ENCODE measurements around the gene PTCD2.

PTCD2 gene

DNA sequence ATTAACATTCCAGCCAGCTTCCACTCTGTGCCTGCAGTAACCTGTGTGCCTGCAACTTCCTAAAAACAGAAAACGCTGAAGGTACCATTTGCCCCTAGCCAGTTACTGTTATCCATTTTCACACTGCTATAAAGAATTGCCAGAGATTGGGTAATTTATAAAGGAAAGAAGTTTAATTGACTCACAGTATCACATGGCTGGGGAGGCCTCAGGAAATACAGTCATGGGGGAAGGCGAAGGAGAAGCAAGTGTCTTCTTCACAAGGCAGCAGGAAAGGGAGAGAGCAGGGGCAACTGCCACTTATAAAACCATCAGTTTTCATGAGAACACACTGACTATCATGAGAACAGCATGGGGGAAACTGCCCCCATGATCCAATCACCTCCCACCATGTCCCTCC is 31.2 kb downstream of the PTCD2 start:
- no peak for DNase-seq

DNA sequence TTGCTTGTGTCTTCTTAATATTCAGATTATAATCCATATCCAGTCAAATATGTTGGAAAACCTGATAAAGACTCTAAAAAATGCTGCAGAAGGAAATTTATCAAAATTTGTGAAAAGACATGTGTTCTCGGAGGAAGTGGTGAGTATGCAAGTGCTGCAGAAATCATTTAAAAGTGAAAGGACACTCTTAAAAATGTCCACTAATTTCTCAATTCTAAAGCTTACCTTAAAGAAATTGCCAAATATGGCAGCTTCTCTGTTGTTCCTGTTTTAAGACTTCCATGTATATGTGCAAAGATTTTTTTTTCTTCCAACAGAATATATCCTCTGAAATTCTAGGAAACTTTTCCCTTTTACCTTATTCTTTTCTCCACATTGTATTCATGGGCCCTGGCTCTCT is 32.4 kb downstream of the PTCD2 start:
- DNase-seq, result no peak

DNA sequence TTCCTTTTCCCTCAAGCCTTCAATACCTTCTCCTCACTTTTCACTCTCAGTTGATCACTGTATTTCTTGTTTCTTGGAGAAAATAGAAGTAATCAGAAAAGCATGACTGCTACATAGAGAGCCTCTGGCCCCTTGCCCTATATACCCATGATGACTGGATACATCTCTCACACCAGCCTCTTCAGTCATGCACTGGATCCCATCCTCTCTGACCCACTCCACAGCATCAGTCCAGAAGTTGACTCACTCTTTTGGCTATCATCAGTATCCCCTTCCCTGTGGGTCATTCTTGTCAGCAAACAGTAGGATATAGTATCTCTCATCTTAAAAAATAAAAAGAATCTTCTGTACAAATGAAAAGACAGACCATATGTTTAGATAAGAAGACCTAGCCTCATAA is 32.9 kb downstream of the PTCD2 start:
- no peak for DNase-seq

DNA sequence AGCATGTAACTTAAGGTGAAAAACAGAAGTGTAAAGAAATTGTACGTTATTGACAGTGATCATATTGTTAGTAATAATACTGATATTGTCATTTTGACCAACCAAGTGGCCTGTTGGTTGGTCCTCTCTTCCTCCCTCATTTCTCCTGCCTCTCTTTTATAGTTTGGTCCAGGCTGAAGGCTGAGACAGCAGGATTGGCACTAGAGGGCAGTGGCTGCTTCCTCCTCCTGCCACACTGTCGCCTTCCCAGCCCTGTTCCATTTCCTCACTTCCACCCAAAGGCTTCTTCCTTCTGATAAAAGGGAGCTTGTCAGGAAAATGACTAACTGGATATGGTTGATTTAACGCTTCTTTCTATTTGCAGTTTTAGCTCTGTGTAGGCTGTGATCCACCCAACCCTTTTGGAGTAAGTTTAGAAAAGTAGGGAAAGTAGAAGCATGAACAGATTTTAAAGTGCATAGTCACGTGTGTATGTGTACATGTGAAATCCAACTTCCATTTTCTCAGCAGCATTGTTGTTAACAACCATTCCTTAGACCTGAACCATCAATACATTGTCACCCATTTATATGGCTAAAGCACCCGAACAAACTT is 35.6 kb downstream of the PTCD2 start:
- DNase-seq, result peak in 1 of 2 experiments; percentile 48

DNA sequence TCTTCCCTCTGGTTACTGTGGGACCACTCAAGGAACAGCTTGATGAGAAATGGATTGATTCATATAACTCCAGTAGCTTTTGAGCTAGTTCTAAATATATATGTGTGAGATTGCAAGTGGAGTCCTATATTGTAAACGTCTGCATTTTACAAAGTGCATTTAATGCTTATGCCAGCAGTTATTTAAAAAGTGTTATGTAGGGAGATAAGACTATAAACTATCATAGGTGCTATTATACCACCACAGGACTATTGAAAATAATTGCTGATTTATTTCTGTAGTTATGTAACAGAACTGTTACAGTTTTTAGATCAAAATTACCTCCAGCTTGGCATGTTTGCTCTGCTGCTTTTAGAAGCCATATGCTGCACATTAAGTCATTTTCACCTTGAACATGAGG is 36.2 kb downstream of the PTCD2 start:
- no peak for DNase-seq

DNA sequence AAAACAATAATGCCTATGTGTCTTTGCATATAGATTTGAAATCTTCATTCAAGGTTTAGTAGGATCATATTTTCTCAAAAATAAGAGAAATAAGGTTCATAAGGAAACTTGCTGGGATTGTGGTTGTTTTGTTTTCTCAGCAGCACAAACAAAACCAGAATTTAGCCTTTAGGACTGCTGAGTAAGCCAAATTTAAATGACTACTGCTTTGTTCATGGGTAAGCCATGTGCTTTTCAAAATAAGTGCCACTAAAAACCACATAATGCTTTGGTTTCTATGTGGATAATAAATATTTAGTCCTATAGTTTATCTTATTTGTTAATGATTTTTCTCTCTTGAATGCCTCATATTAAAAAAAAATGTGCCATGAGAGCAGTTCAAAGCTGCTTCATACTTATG is 38.8 kb downstream of the PTCD2 start:
- DNase-seq, result no peak

DNA sequence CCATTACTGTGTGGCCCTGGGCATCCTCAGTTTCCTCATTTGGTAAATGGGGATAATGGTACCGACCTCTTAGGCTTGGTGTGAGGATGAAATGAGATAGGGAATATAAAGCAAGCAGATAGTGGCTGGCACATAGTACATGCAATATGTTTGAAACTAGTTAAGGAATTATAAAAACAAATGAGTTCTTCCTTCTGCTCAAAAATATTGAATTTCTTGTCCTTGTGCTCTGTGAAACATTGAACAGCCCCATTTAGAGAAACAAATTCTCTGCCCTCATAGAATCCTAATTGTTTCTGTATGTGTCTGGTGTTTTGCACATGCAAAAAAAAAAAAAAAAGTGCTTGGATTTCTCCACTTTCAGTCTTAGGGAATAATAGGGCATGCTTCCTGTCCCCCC is 39.7 kb downstream of the PTCD2 start:
- DNase-seq, result no peak

DNA sequence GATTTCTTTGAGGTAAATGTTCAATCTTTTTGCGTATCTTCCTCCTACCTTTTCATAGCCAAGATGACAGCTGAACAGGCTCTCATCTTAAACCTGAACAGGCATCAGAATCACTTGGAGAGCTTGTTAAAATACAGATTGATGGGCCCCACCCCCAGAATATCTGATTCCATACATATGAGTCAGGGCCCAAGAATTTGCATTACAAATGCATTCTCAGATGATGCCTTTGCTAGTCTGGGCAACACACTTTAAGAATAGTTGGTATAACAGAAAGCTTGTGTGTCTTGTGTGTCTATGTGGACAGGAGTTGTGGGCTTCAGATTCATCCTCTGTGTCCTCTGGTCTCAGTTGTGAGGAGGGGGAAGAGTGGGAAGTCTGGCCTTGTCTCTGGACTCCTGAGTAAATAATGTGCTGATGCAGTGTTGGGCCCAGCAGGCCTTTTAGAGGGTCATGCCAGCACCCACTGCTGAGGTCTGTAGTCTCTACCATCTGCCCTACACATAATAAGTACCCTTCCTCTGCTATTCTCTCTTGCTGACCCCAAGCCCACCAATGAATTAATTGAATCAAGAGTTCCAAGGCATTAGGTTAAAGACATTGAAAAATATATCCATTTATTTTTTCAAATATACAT is 43.1 kb downstream of the PTCD2 start:
- DNase-seq, result no peak

DNA sequence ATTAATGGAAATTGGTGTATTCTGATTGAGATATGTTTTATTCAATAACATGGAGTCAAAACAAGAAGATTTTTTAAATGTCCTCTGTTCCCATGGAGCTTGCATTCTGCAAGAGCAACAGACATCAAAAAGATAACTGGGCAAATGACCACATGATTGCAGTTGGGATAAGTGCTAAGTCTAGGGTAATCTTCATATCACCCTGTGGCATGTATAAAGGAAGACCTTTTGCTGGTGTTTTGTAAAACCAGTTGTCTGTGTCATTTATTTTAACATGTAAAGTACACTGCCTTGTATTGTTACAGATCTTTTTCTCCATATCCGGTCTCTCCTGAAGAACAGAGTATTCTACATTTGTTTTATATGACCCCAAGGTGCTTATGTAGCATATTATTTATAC is 44.0 kb downstream of the PTCD2 start:
- no peak for DNase-seq

DNA sequence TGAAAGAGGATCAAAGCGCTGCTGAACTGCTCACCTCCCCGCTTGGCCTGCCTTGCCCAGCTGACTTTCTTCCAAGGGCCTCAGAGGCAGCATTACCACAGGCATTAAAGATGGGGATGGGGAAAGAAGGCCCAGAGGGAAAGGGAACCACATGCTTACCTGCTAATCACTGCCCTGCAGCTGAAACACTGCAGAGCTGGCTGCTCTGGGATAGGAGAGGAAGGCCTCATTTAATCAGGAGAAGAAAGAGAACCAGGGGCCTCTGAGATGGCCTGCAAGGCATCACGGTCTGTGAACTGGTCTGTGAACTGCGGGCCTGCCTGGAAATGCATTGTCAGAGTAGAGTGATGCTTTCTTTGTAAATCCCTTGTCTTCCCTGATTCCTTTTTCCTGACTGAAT is 44.8 kb downstream of the PTCD2 start:
- no peak for DNase-seq

DNA sequence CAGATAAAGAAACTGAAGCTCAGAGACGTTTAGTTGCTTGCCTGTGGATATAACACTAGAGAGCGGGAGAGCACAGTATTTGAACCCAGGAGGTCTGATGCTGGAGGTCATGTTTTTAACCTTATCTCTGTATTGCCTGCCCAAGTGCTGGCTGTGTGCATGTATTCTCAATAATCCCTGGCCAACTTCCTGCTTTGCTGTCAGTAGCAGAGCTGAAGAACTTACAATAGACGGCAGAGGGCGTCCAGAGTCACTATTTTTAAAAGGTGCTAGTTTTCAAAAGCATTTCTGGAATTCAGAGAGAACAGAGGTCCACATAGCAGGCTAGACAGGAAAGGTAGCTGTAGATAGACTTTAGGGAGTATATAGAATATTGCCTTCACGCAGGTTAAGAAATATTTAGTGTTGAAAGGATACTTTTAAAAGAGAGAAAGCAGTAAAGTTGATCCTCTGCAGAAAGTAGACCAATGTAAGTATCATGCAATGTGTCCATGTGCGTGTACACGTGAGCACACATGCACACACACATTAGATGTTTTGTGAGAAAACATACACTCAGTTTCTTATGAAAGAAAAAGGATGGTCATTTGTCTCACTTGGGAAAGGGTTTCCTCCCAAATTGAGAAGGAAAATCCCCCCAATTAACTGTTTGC is 46.3 kb downstream of the PTCD2 start:
- peak; percentile 23 to 75 for DNase-seq

DNA sequence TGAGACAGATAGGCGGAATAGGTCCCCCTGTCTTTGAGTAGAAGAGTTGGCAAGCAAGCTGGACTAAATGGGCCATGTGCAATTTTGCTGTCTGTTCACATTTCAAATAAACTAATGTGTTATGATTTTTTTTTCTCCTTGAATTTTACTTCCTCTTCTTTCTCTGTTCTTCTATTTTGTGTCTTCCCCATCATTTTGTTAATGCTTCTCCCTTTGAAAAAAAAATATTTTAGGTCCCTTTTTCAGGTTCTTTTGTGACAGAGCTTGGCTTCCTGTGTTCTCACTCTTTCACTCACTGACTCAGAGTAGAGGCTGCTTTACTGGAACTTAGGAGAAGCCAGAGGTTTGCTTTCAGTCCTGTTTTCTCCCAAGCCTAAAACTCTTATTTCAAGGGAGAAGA is 48.1 kb downstream of the PTCD2 start:
- no peak for DNase-seq

DNA sequence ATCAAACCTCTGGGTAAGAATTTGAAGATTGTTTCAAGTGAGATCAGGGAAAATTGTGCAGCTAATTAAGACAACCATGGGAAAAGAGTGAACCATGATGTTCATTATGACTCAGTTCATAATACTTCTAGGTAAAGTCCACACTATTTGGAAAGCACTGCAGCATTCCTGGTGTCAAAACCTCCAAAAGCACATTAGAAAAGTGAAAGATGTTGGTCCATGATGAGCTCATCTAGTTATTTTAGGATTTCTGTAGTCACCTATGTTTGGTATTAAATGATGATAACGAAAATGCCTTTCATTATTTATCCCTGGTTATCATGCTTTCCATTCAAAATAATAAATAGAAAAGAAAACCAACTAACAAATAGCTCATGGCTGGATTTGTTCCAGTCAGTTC is 49.1 kb downstream of the PTCD2 start:
- no peak for DNase-seq

DNA sequence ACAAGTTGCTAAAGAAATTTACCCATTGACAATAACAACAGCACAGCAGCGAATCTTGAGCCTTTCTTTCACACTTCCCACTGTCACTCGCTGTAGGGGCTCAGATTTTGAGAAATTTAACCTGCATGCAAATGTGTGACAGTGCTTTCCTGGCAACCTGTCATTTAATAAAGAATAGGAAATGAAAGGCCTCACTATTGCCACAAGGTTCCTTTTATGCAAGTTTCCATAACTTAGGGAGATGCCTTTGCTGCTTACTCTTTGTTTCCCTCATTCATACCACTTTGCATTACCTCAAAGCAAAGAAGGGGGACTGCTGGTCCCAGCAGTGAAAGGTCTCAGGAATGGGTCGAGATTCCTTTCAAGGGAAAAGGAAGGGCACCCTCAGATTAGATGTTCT is 49.5 kb downstream of the PTCD2 start:
- DNase-seq, result no peak

DNA sequence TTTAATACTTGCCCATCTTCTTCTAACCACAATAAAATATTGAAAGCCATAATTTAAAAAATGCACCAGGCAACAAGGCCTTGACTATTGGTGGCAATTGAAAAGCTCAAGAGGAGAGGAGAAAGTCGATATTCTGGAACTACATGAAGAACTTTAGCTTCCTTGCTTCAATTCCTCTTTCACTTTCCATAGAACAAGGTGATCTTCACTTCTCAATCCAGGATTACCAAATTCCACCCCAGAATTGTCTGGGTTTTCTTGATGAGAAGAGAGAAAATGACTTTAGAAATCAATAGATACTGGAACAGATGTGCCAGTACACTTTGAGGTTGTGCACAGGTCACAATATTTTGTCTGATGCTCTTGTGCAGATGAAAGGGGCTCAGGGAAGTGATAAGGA is 52.2 kb downstream of the PTCD2 start:
- no peak for DNase-seq

DNA sequence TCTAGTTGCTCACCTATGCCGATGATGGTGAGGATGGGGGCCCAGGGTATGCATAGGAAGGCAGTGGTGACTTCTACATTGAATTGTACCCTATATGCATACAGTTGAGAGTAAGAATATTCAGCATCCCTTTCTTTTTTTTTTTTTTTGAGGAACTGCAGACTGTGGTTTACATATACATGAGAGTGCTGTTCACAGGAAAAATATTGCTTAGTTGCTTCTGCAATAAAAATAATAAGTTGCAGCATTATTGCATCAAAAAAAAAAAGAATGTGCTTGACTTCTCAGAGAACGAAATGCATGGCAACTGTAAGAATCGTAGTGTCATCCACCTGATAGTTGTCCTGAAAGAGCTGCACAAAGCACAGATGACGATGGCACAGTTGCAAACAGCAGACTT is 52.8 kb downstream of the PTCD2 start:
- DNase-seq, result no peak

DNA sequence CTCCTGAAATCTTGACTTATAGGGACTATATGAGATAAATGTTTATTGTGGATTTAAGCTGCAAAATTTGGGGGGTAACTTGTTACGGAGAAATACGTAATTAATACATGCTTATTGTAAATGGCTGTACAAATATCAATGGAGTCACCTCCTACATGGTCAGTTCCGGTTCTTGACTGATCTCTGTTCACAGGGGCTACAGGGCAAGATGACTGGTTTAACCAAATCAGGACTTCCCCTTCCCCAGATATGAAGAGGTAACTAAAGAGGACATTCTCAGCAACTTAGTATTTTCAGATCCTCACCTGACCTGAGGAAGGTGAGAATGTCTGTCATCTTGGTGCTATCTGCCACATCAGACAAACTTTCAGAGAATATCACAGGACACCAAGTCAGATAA is 54.7 kb downstream of the PTCD2 start:
- no peak for DNase-seq

DNA sequence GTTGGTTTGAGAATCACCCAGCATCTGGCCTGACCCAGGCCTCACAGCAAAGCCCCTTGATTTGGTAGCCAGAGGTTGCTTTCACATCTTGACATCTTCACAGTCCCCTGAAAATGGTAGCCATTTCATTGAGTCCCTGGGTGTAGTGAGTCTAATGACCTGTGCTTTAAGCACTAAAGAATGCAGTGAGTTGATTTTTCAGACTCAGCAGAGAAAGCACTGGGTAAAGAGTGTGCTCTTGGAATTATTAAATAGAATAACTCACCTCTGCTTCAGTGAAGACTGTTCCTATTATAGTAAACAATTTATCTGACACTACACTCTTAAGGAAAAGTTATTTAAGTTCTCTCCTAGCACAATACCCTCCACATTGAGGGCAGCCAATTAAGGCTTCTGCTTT is 56.2 kb downstream of the PTCD2 start:
- no peak for DNase-seq

DNA sequence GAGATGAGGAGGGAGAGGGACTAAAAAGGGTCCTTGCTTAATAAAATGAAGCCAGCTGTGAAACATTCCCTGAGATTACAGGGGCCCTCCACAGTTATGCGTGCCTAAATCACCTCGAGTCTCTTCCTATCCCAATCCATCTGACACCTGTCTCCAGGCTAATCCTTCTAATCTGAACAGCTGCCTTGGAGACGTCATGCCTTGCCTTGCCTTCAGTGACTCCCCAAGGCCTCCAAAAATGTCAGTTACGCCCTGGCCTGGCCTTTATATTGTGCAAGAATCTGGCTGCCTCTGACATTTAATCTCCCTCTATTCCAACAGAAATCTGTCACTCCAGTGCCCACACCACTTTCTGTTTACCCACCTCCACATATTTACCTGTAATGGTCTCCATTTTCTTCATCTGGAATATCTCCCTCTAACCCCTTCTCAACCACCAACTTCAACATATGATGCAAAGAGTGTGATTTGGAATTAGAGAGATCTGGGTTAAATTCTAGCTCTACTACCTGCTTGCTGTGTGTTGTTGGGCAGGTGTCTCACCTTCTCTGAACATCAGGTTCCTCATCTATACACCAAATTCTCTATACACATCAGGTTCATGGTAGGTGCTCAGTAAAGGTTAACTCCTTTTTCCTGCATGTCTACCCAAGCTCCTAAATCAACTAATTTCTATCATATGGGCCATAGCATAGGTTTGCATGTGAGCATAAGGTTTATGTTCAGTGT is 57.9 kb downstream of the PTCD2 start:
- DNase-seq, result no peak

DNA sequence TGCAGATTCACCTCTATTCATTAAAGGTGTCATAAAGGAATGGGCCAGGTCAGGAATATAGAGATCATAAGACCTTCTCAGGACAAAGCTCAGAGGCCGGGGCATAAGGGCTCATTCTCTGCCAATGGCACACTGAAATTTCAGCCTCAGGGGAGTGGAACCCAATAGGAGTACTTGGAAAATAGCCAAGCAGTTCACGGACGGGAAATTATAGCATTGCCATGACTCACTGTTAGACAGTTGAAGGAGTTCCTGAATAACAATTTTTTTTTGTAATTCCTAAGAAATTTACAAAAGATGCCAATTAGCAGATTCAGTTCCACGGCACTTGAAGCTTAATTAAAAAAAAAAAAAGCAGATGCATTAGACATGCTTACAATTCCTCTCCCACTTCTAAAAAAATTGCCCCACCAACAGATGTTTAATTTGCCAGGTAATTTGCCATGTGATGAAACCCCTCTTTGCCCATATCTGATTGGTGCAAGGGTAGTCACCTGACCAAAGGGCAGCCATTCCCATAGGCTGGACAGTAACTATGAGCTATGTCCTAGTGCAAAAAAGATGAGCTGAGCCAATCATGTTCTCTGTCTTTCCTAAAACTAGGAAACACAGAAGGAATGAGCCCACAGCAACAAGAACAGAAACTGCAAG is 58.6 kb downstream of the PTCD2 start:
- peak; percentile 26 to 89 for DNase-seq

DNA sequence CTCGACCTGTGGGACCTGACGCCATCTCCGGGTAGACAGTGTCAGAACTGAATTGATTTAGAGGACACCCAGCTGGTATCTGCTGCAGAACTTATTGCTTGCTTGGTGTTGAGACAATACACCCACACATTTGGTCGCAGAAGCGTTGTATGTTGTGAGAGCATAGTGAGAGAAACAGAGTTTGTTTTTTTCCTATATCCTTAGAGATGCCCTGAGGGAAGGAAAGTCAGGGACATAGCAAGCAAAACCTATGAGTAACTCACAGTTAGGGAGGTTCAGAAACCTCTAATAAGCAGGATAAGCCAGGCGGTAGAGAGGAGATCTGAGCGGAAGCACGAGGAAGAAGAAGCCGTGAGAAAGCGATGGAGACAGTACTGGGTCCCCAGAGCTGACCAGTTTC is 59.8 kb downstream of the PTCD2 start:
- no peak for DNase-seq

DNA sequence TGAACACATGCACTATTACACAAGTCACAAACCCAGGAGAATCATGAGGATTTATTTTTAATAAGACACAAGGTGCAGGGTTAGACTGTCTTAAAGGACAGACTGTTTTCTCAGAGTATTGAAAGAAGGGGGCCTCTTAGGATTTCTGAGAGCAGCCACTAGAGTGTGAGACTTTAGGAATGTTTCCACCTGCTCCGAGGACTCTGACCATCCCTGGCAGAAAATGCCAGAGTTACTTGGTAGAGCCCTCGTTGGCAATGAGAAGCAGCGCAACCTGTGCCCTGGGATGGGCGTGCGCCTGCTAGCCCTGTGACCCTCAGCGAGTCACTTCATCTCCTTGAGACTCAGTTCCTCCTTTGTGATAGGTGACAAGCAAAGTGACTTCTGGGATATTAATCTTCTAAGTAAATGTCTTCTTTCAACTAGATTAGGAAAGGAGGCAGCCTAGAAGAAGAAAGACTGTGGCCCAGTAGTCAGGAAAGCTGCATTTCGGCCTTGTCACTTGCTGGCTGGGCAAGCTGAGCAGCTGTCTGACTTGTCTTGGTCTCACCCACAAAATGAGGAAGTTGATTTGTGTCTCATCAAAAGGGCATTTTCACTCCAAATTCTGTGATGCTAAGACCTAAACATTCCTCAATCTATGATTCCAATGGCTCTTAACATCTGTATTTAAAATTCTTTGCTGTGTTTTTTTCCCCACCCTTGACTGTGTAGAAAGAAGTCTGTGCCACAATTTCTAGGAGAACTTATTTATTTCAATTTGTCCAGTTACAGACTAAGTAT is 60.5 kb downstream of the PTCD2 start:
- DNase-seq, result no peak

DNA sequence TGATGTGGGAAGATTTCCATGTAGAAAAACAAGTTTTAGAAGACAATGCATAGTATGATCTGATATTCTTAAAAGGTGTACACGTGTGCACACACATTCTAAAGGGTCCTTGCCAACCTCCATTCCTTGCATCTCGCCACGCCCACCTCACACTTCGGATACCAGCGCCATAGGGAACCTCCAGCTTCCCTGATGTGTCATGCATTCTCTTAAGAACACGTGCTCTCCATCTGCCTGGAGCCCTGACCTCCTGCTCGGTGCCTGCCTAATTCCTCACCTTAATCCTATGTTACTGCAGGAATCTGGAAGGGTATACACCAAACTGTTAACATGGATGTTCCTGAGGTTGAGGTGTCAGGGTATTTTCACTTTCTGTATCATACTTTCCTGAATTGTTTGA is 63.1 kb downstream of the PTCD2 start:
- DNase-seq, result no peak
